ENCODE data around the gene GDF2.

- TF ChIP-seq CTCF (IDR thresholded peaks at IDR 0.05) (no peak), POLR2A (IDR thresholded peaks at IDR 0.05) (no peak)
Measured at GRCh38 chr10:47301833-47302232, 20.4 kb upstream of the GDF2 start.
